KOPT-K1 (cell line): Measurements from ENCODE around the gene AP5B1.

Source experiments
- H3K27ac ChIP-seq: fragments of 200-600 bp; sonication (generic); 2 replicates; pipeline ENCODE4 v1.5.1; 2016; ENCODE audit warnings: antibody characterized with exemption, mild to moderate bottlenecking, low read depth, low read length; ENCODE audit not compliant: poor library complexity, severe bottlenecking
- H3K36me3 ChIP-seq: fragments of 200-600 bp; sonication (generic); 2 replicates; pipeline ENCODE4 v1.5.1; 2017; ENCODE audit warnings: antibody characterized with exemption, mild to moderate bottlenecking, low read length, moderate library complexity; ENCODE audit not compliant: insufficient read depth
- H3K9me3 ChIP-seq: fragments of 200-600 bp; sonication (generic); 2 replicates; pipeline ENCODE4 v1.5.1; 2017; ENCODE audit warnings: antibody characterized with exemption, low read length, mild to moderate bottlenecking; ENCODE audit not compliant: insufficient read depth, poor library complexity, severe bottlenecking

The AP5B1 gene

GRCh38 chr11:65790902-65791650 is 10.3 kb upstream of the AP5B1 start:
- H3K9me3 ChIP-seq: no peaks in the 10 kb centered on the region
- H3K27ac ChIP-seq: peak overlapping the region; percentile 46
- no peaks in the 10 kb centered on the region for H3K36me3 ChIP-seq

- H3K9me3 ChIP-seq: no peaks in the 10 kb centered on the region
- H3K27ac ChIP-seq: no peak overlapping the region
- no peaks in the 10 kb centered on the region for H3K36me3 ChIP-seq
Measured at GRCh38 chr11:65790104-65790901, 9.5 kb upstream of the AP5B1 start.

GRCh38 chr11:65789230-65790103 is 8.7 kb upstream of the AP5B1 start:
- Histone ChIP-seq H3K9me3 (no peaks in the 10 kb centered on the region), H3K36me3 (no peaks in the 10 kb centered on the region), H3K27ac (no peak overlapping the region)

DNA sequence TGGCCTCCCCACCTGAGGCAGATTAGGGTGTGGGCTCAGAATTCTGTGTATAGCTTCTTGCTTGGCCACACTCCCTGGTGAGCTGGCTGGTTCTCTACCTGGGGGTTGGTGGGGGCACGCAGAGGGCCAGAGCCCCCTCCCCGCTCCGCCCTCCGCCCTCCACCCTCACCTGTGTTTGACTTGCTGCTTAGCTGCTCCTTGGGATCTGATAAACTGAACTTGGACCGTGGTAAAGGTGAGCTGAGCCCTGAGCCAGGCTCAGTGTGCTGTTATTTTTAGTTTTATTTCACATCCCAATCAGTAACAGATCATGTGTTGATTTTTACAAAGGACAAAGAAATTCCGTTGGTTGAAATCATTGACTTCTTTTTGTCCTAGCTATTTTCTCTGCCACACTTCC is 8.0 kb upstream of the AP5B1 start:
- Histone ChIP-seq H3K27ac (no peak overlapping the region), H3K36me3 (no peaks in the 10 kb centered on the region), H3K9me3 (no peaks in the 10 kb centered on the region)

- no peaks in the 10 kb centered on the region for H3K9me3 ChIP-seq
- H3K27ac ChIP-seq: no peak overlapping the region
- H3K36me3 ChIP-seq: no peaks in the 10 kb centered on the region
Measured at GRCh38 chr11:65787649-65788622, 7.2 kb upstream of the AP5B1 start.

- Histone ChIP-seq H3K9me3 (no peaks in the 10 kb centered on the region), H3K36me3 (no peaks in the 10 kb centered on the region), H3K27ac (no peak within 1 kb of the TSS)
Measured at GRCh38 chr11:65786786-65787636, 6.2 kb upstream of the AP5B1 start, which contains the start of gene OVOL1. OVOL1 (plus strand) TSS chr11:65787063; CDS start chr11:65787374, 311 bp downstream.

DNA sequence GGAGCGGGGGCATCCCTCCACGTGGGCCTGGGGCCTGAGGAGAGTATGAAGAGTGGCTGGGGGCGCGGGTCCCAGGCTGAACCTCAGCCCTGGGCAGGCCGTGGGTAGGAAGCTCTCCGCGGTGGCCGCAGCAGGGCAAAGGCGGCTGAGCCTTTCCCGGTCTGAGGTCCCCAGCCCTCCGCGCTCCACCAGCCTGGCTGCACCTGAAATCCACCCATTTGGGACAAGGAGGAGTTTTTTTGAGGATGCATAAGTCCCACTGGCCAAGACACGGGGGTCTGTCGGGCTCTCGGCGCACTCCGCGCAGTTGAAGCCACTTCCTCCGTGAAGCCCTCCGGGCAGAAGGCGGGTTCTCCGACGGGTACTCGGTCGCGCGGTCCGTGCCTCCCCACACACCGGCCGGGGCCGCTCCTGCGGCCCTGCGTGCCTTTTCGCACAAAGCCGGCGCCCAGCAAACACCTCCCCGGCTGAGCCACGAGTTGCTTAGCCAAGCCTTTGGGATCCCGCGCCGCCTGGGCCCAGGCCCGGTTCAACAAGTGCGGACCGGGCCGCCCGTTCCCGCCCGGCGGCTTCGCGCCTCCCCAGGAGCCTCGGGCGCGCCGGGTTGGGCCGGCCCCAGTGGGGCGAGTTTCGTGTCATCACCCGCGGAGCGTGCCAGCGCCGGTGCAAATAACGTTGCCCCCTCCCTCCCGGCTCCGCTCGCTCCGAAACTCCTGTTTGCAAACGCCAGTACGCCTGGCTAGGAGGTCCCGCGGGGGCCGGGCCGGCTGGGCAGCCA is 5.4 kb upstream of the AP5B1 start:
- H3K27ac ChIP-seq: no peak overlapping the region
- H3K36me3 ChIP-seq: no peaks in the 10 kb centered on the region
- no peaks in the 10 kb centered on the region for H3K9me3 ChIP-seq

GRCh38 chr11:65785319-65786007 is 4.7 kb upstream of the AP5B1 start:
- Histone ChIP-seq H3K9me3 (no peaks in the 10 kb centered on the region), H3K36me3 (no peaks in the 10 kb centered on the region), H3K27ac (no peak overlapping the region)

GRCh38 chr11:65782816-65783228 is 2.0 kb upstream of the AP5B1 start:
- H3K27ac ChIP-seq: no peak overlapping the region
- no peaks in the 10 kb centered on the region for H3K9me3 ChIP-seq
- H3K36me3 ChIP-seq: peaks cover 17% of the 10 kb centered on the region

GRCh38 chr11:65781962-65782815 is 1.4 kb upstream of the AP5B1 start:
- Histone ChIP-seq H3K36me3 (peaks cover 23% of the 10 kb centered on the region), H3K27ac (no peak overlapping the region), H3K9me3 (no peaks in the 10 kb centered on the region)

DNA sequence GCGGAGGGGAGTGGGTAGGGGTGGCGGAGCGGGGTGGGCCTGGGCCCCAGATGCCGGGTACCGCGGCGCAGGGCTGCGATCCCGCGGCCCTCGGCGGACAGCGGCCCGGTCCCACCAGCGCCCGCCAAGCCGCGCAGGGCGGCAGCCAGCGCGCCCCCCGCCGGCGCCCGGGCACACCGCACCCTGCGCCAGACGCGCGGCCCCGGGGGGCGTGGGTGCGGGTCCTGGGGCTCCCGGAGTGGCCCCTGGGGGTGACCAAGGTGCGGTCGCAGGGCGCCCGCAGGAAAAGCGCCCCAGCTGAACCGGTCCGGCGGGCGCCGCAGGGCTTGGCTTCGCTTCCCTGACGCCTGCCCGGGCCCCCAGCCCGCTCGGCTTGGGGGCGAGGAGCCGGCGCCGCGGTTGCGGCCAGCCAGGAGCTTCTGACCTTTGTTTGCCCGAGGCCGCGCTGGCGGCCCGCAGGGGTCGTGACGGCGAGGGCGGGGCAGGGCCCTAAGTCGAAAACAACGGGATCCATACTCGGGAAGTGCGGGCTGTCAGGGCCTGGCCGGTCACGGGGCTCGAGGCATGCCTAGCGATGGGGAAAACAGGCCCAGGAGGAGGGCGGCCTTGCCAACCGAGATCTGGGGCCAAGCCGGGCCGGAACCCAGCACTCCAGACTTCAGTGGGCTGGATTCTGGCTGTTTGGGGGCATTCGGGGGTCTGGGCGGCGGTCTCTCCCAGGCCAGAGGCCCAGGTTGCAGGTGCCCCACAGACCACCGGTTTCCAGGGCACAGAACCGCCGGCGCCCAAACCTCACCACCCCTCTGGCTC is 581 bp upstream of the AP5B1 start:
- Histone ChIP-seq H3K36me3 (peaks cover 31% of the 10 kb centered on the region), H3K9me3 (no peaks in the 10 kb centered on the region), H3K27ac (no peak overlapping the region)
